ENCODE data around the gene FBXO22.

The FBXO22 gene

DNA sequence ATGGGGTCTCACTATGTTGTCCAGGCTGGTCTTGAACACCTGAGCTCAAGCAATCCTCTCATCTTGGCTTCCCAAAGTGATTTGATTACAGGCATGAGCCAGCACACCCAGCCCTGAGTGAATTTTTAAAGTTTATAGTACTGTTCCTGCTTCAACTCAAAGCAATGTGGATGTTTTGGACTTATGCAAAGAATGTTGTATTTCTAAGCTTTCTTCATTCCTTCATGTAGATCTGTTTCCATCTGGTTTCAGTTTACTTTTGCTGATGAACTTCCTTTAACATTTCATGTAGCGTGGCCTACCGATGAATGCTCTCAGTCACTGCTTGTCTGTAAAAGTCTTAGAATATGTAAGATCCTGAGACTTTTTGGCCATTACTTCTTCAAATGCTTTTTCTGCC is 85.4 kb downstream of the FBXO22 start:
- TF ChIP-seq NFIC (IDR thresholded peaks at IDR 0.05) (no peak), YY1 (IDR thresholded peaks at IDR 0.05; ENCODE audit: low read depth) (no peak), RAD21 (IDR thresholded peaks at IDR 0.05; ENCODE audit: low read depth) (no peak), ZBTB7A (IDR thresholded peaks at IDR 0.05; ENCODE audit: low read depth) (no peak), TCF12 (IDR thresholded peaks at IDR 0.05; ENCODE audit: low read depth) (no peak), EP300 (IDR thresholded peaks at IDR 0.05; ENCODE audit: borderline replicate concordance) (no peak), CREB1 (IDR thresholded peaks at IDR 0.05; ENCODE audit: low read depth) (no peak), FOXM1 (IDR thresholded peaks at IDR 0.05; ENCODE audit: borderline replicate concordance, low read depth) (no peak), TEAD4 (IDR thresholded peaks at IDR 0.05) (no peak), EGR1 (IDR thresholded peaks at IDR 0.05) (no peak), TAF1 (IDR thresholded peaks at IDR 0.05; ENCODE audit: low read depth) (no peak), CEBPB (IDR thresholded peaks at IDR 0.05) (no peak)
- TF ChIP-seq, protein P1, sequence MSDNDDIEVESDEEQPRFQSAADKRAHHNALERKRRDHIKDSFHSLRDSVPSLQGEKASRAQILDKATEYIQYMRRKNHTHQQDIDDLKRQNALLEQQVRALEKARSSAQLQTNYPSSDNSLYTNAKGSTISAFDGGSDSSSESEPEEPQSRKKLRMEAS (IDR thresholded peaks at IDR 0.05), result no peak
- TF ChIP-seq, protein P2, sequence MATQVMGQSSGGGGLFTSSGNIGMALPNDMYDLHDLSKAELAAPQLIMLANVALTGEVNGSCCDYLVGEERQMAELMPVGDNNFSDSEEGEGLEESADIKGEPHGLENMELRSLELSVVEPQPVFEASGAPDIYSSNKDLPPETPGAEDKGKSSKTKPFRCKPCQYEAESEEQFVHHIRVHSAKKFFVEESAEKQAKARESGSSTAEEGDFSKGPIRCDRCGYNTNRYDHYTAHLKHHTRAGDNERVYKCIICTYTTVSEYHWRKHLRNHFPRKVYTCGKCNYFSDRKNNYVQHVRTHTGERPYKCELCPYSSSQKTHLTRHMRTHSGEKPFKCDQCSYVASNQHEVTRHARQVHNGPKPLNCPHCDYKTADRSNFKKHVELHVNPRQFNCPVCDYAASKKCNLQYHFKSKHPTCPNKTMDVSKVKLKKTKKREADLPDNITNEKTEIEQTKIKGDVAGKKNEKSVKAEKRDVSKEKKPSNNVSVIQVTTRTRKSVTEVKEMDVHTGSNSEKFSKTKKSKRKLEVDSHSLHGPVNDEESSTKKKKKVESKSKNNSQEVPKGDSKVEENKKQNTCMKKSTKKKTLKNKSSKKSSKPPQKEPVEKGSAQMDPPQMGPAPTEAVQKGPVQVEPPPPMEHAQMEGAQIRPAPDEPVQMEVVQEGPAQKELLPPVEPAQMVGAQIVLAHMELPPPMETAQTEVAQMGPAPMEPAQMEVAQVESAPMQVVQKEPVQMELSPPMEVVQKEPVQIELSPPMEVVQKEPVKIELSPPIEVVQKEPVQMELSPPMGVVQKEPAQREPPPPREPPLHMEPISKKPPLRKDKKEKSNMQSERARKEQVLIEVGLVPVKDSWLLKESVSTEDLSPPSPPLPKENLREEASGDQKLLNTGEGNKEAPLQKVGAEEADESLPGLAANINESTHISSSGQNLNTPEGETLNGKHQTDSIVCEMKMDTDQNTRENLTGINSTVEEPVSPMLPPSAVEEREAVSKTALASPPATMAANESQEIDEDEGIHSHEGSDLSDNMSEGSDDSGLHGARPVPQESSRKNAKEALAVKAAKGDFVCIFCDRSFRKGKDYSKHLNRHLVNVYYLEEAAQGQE (IDR thresholded peaks at IDR 0.05; ENCODE audit: low read depth), result no peak
- TF ChIP-seq, protein P3, sequence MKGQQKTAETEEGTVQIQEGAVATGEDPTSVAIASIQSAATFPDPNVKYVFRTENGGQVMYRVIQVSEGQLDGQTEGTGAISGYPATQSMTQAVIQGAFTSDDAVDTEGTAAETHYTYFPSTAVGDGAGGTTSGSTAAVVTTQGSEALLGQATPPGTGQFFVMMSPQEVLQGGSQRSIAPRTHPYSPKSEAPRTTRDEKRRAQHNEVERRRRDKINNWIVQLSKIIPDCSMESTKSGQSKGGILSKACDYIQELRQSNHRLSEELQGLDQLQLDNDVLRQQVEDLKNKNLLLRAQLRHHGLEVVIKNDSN (IDR thresholded peaks at IDR 0.05), result no peak

DNA sequence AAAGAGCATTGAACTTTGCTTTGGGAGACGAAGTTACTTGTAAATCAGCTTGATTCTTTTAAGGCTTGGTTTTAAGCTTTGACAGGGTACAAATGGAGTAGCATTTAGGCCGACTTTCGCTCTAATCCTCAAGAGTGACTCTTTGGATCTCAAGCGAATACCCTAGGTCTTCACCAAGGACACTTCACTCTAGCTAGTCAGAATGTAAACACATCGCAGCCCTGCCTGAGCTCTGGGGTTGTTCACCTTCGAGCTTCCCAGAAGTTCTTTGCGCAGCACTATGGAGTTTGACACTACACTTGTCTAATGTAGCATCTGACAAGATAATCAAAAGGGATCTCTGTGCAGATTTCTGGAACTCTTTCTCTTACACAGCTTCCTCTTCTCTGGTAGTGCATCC is 86.2 kb downstream of the FBXO22 start:
- TF ChIP-seq CEBPB (IDR thresholded peaks at IDR 0.05) (no peak), NFIC (IDR thresholded peaks at IDR 0.05) (no peak), TEAD4 (IDR thresholded peaks at IDR 0.05) (no peak), EGR1 (IDR thresholded peaks at IDR 0.05) (no peak), RAD21 (IDR thresholded peaks at IDR 0.05; ENCODE audit: low read depth) (no peak), ZBTB7A (IDR thresholded peaks at IDR 0.05; ENCODE audit: low read depth) (no peak), FOXM1 (IDR thresholded peaks at IDR 0.05; ENCODE audit: borderline replicate concordance, low read depth) (no peak), YY1 (IDR thresholded peaks at IDR 0.05; ENCODE audit: low read depth) (no peak), EP300 (IDR thresholded peaks at IDR 0.05; ENCODE audit: borderline replicate concordance) (no peak), TCF12 (IDR thresholded peaks at IDR 0.05; ENCODE audit: low read depth) (no peak), TAF1 (IDR thresholded peaks at IDR 0.05; ENCODE audit: low read depth) (no peak)
- TF ChIP-seq, protein P2 (IDR thresholded peaks at IDR 0.05; ENCODE audit: low read depth), result no peak
- TF ChIP-seq, protein P3 (IDR thresholded peaks at IDR 0.05), result no peak
- TF ChIP-seq, protein P1 (IDR thresholded peaks at IDR 0.05), result no peak
